ENCODE data around the gene CDCP1.

GRCh38 chr3:45187694-45188141 lies 41.5 kb upstream of the CDCP1 start:
- TF ChIP-seq, protein P1, sequence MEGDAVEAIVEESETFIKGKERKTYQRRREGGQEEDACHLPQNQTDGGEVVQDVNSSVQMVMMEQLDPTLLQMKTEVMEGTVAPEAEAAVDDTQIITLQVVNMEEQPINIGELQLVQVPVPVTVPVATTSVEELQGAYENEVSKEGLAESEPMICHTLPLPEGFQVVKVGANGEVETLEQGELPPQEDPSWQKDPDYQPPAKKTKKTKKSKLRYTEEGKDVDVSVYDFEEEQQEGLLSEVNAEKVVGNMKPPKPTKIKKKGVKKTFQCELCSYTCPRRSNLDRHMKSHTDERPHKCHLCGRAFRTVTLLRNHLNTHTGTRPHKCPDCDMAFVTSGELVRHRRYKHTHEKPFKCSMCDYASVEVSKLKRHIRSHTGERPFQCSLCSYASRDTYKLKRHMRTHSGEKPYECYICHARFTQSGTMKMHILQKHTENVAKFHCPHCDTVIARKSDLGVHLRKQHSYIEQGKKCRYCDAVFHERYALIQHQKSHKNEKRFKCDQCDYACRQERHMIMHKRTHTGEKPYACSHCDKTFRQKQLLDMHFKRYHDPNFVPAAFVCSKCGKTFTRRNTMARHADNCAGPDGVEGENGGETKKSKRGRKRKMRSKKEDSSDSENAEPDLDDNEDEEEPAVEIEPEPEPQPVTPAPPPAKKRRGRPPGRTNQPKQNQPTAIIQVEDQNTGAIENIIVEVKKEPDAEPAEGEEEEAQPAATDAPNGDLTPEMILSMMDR (conservative IDR thresholded peaks at IDR 0.05), result no peak
- TF ChIP-seq EZH2 (IDR thresholded peaks at IDR 0.05; ENCODE audit: low read depth), result no peak

All from PC-9 (cell line).